Immature natural killer cell (primary cell): ENCODE measurements around the gene BBS1. TPM values are rescaled to one million over a fixed set of nuclear protein-coding genes. Genes with fewer than 3 reads are reported as not detected.

Source experiments
- DNase-seq, 3 donors: peaks; one replicate each; pipeline ENCODE4 v3.0.0; 2022; ENCODE audit warnings: mixed read lengths in 1 of 3
- H3K27ac Mint-ChIP-seq, 6 donors: one replicate each; pipeline ENCODE4 v1.8.0; 2020; ENCODE audit warnings: mixed read lengths in 6 of 6, mild to moderate bottlenecking in 5 of 6, inconsistent platforms in 4 of 6, moderate library complexity in 3 of 6
- H3K27me3 Mint-ChIP-seq, 3 donors: one replicate each; pipeline ENCODE4 v1.8.0; 2020 to 2021; ENCODE audit warnings: low read depth in 3 of 3, mild to moderate bottlenecking in 3 of 3, mixed read lengths in 3 of 3, moderate library complexity in 3 of 3, inconsistent platforms in 1 of 3
- H3K36me3 Mint-ChIP-seq, 3 donors: one replicate each; pipeline ENCODE4 v1.8.0; 2020; ENCODE audit warnings: mixed read lengths in 3 of 3, inconsistent platforms in 2 of 3, mild to moderate bottlenecking in 2 of 3
- H3K4me1 Mint-ChIP-seq, 2 donors: one replicate each; pipeline ENCODE4 v1.8.0; 2020; ENCODE audit warnings: inconsistent platforms in 2 of 2, mild to moderate bottlenecking in 2 of 2, mixed read lengths in 2 of 2, moderate library complexity in 1 of 2
- H3K4me3 Mint-ChIP-seq, 5 donors: one replicate each; pipeline ENCODE4 v1.8.0; 2020; ENCODE audit warnings: mild to moderate bottlenecking in 5 of 5, mixed read lengths in 5 of 5, inconsistent platforms in 3 of 5, moderate library complexity in 3 of 5
- H3K9me3 Mint-ChIP-seq, 6 donors: one replicate each; pipeline ENCODE4 v1.8.0; 2020; ENCODE audit warnings: mild to moderate bottlenecking in 6 of 6, mixed read lengths in 6 of 6, inconsistent platforms in 4 of 6, moderate library complexity in 3 of 6
- polyA plus RNA-seq, 3 donors: library from polyadenylated mRNA; unstranded; fragments of 300-500 nt; fragmentation: Illumina TruSeq; gene quantifications; one replicate each; pipeline ENCODE4 v1.2.3, GENCODE V29; 2021

Gene BBS1
- polyA plus RNA-seq, 3 donors from 2014 or later = 5.3 to 8.3 (median 6.2) TPM

- Mint-ChIP-seq H3K27me3 (peaks cover 2 to 7% (median 2%) of the 10 kb centered on the region in 3 donors), H3K36me3 (no peaks in the 10 kb centered on the region), H3K27ac (peak overlapping the region in 1 of 6 donors; percentile 40), H3K4me1 (peaks cover 14 to 17% of the 10 kb centered on the region in 2 donors), H3K9me3 (no peaks in the 10 kb centered on the region), H3K4me3 (no peak overlapping the region)
- DNase-seq = no peak
Measured at GRCh38 chr11:66471142-66471541, 39.3 kb upstream of the BBS1 start.

- Mint-ChIP-seq H3K4me3 (no peak overlapping the region), H3K27me3 (peaks cover 0 to 2% (median 0%) of the 10 kb centered on the region in 3 donors), H3K9me3 (no peaks in the 10 kb centered on the region), H3K4me1 (peaks cover 10 to 13% of the 10 kb centered on the region in 2 donors), H3K27ac (no peak overlapping the region), H3K36me3 (no peaks in the 10 kb centered on the region)
- no peak for DNase-seq
Measured at GRCh38 chr11:66472054-66472453, 38.4 kb upstream of the BBS1 start.

DNA sequence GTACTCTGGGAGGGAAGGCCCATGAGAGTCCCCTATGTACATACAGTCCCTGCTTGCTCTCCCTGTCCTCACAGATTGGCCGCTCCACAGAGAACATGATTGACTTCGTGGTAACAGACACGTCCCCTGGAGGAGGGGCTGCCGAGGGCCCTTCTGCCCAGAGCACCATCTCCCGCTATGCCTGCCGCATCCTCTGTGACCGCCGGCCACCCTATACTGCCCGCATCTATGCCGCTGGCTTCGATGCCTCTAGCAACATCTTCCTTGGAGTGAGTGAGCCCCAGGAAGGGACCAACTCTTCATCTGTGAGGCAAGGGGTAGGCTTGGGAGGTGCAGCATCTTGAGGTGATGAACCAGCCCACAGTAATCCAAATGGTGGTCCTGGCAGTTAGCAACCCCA lies 37.3 kb upstream of the BBS1 start:
- no peak for DNase-seq
- H3K27ac Mint-ChIP-seq = no peak overlapping the region
- no peaks in the 10 kb centered on the region for H3K36me3 Mint-ChIP-seq
- H3K4me1 Mint-ChIP-seq = peaks cover 4 to 5% of the 10 kb centered on the region in 2 donors
- no peak overlapping the region for H3K4me3 Mint-ChIP-seq
- no peaks in the 10 kb centered on the region for H3K27me3 Mint-ChIP-seq
- H3K9me3 Mint-ChIP-seq = no peaks in the 10 kb centered on the region

DNA sequence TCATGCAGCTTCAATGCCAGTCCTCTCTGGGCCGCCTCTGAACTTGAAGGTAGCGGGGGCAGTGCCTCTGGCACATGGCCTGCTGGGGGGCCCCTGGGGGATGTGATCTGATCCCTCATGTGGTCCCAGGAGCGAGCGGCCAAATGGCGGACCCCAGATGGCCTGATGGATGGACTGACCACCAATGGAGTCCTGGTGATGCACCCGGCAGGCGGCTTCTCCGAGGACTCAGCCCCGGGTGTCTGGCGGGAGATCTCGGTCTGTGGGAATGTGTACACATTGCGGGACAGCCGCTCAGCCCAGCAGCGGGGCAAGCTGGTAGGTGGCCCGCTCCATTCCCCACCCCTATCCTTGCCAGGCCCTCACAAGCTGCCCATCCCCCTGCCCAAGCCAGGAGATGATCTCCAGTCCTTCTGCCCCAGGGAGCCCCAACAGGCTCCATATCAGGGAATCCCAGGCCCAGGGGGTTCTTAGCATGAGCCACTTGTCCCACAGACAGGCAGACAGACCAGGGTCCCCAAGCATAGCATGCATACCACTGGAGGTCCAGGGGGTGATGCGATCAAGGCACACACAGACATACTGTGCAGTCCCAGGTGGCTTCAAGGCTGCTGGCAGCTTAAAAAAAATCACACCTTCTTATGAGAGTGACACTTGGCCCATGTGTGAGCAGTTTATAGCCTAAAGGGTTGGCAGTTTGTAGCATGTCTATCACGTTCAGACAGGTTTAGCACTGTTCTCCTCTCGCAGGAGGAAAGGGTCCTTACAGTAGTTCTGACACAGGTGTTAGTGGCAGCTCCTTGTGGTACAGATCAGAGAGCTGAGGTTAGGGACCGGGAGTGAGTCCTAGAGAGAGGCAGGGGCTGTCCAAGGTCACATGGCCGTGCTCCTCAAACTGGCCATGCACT lies 36.6 kb upstream of the BBS1 start:
- Mint-ChIP-seq H3K9me3 (no peaks in the 10 kb centered on the region), H3K27ac (no peak overlapping the region), H3K4me3 (no peak overlapping the region), H3K4me1 (peaks cover 3 to 5% of the 10 kb centered on the region in 2 donors), H3K36me3 (no peaks in the 10 kb centered on the region), H3K27me3 (no peaks in the 10 kb centered on the region)
- DNase-seq = no peak

- Mint-ChIP-seq H3K4me3 (no peak overlapping the region), H3K4me1 (peaks cover 17 to 21% of the 10 kb centered on the region in 2 donors), H3K9me3 (no peaks in the 10 kb centered on the region), H3K36me3 (no peaks in the 10 kb centered on the region), H3K27ac (no peak overlapping the region), H3K27me3 (peaks cover 0 to 7% (median 0%) of the 10 kb centered on the region in 3 donors)
- no peak for DNase-seq
Measured at GRCh38 chr11:66475349-66476172, 34.9 kb upstream of the BBS1 start.

- Mint-ChIP-seq H3K4me1 (peaks cover 21 to 27% of the 10 kb centered on the region in 2 donors), H3K36me3 (no peaks in the 10 kb centered on the region), H3K9me3 (no peaks in the 10 kb centered on the region), H3K4me3 (peak overlapping the region in 1 of 5 donors; percentile 65), H3K27me3 (peaks cover 0 to 7% (median 0%) of the 10 kb centered on the region in 3 donors), H3K27ac (no peak overlapping the region)
- DNase-seq = no peak
Measured at GRCh38 chr11:66476173-66476840, 34.1 kb upstream of the BBS1 start.

- H3K36me3 Mint-ChIP-seq = no peaks in the 10 kb centered on the region
- no peak overlapping the region for H3K27ac Mint-ChIP-seq
- peaks cover 0 to 7% (median 0%) of the 10 kb centered on the region in 3 donors for H3K27me3 Mint-ChIP-seq
- H3K4me3 Mint-ChIP-seq = peak overlapping the region in 1 of 5 donors; percentile 65
- peaks cover 21 to 27% of the 10 kb centered on the region in 2 donors for H3K4me1 Mint-ChIP-seq
- no peaks in the 10 kb centered on the region for H3K9me3 Mint-ChIP-seq
- no peak for DNase-seq
Measured at GRCh38 chr11:66476841-66477251, 33.6 kb upstream of the BBS1 start.

DNA sequence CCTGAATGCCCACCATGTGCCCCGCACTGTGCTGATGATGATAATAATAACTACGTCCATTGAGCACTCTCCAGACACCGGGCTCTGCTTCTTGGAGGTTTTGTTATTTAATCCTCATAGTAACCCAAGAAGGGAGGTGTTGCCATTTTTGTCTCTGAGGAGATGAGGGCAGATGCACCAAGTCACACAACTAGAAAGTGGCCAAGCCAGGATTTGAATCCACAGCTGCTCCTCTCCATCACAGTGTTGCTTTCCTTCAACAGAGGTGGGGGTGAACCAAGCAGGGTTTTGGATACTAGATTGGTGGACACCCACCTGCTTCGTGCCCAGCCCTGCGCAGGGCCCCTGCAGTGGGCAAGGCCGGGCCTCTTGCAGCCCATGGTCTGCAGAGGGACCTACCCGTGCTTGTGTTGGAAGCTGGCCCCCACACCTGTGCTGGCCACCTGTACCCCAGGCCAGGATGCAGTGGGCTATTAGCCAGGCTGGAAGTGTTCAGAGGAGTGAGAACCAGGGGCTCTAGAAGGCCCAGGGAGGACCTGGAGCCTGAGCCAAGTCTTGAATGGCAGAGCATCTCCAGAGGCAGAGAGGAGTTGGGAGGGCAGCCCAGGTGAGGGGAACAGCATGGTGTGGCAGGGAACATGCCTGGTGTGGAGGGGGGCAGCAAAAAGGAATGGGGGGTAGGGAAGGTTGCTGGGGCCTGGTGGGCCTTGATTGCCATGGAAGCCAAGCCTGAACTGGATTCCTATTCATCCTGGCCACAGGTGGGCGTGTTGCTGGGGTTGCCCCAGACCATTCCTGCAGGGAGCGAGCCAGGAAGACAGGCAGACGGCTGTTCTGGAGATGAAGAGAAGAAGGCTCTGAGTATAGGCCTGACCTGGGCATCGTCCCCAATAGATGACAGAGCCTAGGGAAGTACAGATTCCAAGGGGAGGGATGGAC lies 32.9 kb upstream of the BBS1 start:
- H3K9me3 Mint-ChIP-seq = no peaks in the 10 kb centered on the region
- peak overlapping the region in 4 of 5 donors; percentile 5 to 64 (median 60) for H3K4me3 Mint-ChIP-seq
- no peak for DNase-seq
- H3K27ac Mint-ChIP-seq = no peak overlapping the region
- no peaks in the 10 kb centered on the region for H3K36me3 Mint-ChIP-seq
- H3K27me3 Mint-ChIP-seq = peaks cover 0 to 7% (median 2%) of the 10 kb centered on the region in 3 donors
- H3K4me1 Mint-ChIP-seq = peaks cover 24 to 30% of the 10 kb centered on the region in 2 donors

DNA sequence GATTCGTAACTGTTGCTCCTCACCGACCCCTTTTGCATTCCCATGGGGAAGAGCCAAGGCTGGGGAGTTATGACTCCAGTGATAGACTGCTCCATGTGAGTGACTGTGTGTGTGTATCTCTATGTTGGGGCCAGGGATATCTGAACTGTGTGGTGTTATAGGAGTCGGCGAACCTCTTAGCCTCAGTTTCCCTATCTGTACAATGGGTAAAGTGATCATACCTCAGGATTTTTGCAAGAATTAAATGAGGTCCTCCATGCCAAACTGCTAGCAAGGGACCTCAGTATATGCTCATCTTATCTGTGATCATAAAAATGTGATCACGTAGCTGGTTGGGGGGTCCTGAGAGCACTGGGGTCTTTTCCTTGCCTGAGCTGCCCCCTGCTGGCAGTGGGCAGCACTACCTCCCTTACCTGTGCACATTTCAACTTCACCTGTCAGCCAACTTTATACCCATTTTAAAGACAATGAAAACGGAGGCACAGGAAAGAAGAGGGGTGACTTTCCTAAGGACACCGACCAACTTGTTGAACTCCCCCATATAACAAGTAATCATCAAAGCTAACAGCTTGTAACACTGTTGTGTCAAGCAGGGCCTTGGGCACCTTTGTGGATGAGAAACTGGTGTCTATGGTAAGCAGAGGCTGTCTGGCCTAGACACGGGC lies 31.6 kb upstream of the BBS1 start:
- Mint-ChIP-seq H3K4me1 (peaks cover 26 to 33% of the 10 kb centered on the region in 2 donors), H3K27me3 (peaks cover 0 to 7% (median 2%) of the 10 kb centered on the region in 3 donors), H3K4me3 (peak overlapping the region; percentile 88 to 94 (median 91))

DNA sequence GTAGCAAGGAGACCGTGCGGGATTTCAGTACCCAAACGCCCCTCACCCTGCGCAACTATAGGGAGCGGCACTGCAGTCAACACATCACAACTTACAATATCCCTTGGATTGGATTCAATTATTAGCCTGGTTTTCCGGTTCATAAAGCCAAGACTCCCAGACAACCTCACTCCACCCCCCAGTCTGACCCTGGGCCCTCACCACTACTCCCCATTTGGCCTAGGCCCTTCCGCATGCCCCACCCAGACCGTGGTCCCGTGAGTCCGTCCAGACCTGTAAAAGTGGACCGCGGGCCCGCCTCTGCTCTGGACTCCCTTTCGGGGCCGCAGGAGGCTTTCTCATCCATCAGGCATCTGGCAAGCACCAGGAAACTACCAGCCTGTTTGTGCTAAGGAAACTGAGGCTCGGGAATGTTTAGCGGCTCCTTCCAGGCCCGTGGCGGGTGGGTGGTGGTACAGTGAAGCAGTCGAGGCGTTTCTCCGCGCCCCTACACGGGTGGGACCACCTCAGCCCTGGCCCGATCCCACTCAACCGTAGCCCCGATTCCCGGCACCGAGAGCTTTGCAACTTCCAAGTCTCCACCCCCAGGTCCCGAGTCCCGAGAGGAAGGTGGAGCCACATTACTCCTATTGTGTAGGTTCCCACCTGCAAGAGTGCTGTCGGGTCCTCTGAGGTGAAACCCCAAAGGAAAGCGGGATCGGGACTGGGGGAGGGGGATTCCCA lies 30.9 kb upstream of the BBS1 start:
- peaks cover 26 to 33% of the 10 kb centered on the region in 2 donors for H3K4me1 Mint-ChIP-seq
- peak in 1 of 3 donors; percentile 14 for DNase-seq
- H3K4me3 Mint-ChIP-seq = peak overlapping the region; percentile 88 to 94 (median 91)
- peak overlapping the region; percentile 88 to 92 (median 89) for H3K27ac Mint-ChIP-seq
- peaks cover 0 to 7% (median 2%) of the 10 kb centered on the region in 3 donors for H3K27me3 Mint-ChIP-seq
- H3K36me3 Mint-ChIP-seq = no peaks in the 10 kb centered on the region
- H3K9me3 Mint-ChIP-seq = no peaks in the 10 kb centered on the region

More for the DNA sequence above, 31.6 kb upstream of the BBS1 start:
- H3K27ac Mint-ChIP-seq = peak overlapping the region; percentile 88 to 92 (median 89)
- no peaks in the 10 kb centered on the region for H3K36me3 Mint-ChIP-seq
- no peaks in the 10 kb centered on the region for H3K9me3 Mint-ChIP-seq
- peak in 1 of 3 donors; percentile 15 for DNase-seq

DNA sequence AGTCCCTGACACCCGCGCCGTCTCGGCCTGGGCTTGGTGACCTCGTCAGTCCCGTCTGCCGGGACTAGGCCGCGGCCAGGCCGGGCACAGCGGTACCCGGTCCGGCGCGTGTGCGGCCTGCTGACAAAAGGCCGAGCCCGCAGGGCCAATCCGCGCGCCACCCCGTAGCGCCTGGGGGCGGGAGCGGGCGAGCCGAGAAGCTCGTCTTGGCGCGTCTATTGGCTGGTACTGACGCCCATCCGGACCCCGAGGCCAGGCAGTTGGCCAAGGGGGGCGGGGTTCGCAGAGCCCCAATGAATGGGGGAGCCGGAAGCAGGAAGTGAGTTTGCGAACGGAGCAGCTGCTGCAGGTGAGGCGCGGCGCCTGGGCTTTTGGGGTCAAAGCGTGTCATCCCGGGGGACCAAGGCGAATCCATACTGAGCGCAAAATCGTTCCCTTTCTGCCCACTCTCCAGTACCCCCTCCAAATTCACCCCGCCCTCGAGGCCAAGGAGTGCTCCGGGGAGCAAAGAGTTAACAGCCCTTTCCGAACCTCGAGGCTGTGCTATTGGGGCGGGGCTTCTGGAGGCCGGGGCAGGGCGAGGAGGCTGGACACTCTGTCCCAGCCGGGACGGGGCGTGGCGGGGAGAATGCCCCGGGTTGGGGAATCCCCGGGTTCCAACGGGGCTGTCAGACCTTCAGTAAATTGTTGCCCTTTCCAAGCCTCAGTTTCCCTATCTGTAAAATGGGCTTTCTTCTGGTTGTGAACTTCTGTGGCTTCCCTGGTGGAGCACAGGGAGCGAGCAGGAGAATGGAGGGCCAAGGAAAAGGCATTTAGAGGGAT lies 30.1 kb upstream of the BBS1 start, which contains the start of gene DPP3:
Gene DPP3, plus strand, starts transcription at position 318 of the 822 bp plus-strand sequence. CDS start 1,767 bp downstream, outside the sequence.
- H3K36me3 Mint-ChIP-seq = peaks cover 0 to 1% (median 0%) of the 10 kb centered on the region in 3 donors
- H3K4me1 Mint-ChIP-seq = peaks cover 26 to 33% of the 10 kb centered on the region in 2 donors
- DNase-seq = peak; percentile 95 to 96 (median 96)
- peaks cover 0 to 7% (median 2%) of the 10 kb centered on the region in 3 donors for H3K27me3 Mint-ChIP-seq
- H3K9me3 Mint-ChIP-seq = no peaks in the 10 kb centered on the region
- H3K27ac Mint-ChIP-seq = peak within 1 kb of the TSS; percentile 88 to 92 (median 89)
- H3K4me3 Mint-ChIP-seq = peak within 1 kb of the TSS; percentile 88 to 94 (median 91)
